H1 (cell line): Measurements from ENCODE around the gene OPCML. TPM values are rescaled to one million over a fixed set of nuclear protein-coding genes. Genes with fewer than 3 reads are reported as not detected.

ENCODE experiments used
- ASH2L ChIP-seq: fragments of 200-600, 300-600 bp; sonication (generic); IDR thresholded peaks from one replicate; pipeline ENCODE4 v1.7.1; 2017; ENCODE audit warnings: low read length
- CEBPB ChIP-seq: IDR thresholded peaks from 2 replicates; pipeline ENCODE4 v1.6.1; 2012; ENCODE audit warnings: low read depth, low read length
- CHD2 ChIP-seq: IDR thresholded peaks from 2 replicates; pipeline ENCODE4 v1.6.1; 2012; ENCODE audit warnings: low read length, improper control_type of control experiment
- CHD7 ChIP-seq: fragments of 300-600 bp; sonication (generic); IDR thresholded peaks from 2 replicates; pipeline ENCODE4 v1.7.1; 2012; ENCODE audit warnings: low read length, moderate library complexity, mild to moderate bottlenecking, inconsistent platforms; ENCODE audit not compliant: insufficient replicate concordance
- EGR1 ChIP-seq: IDR thresholded peaks from 2 replicates; pipeline ENCODE4 v1.6.1; 2011; ENCODE audit warnings: low read depth, low read length, borderline replicate concordance
- NRF1 ChIP-seq: IDR thresholded peaks from 2 replicates; pipeline ENCODE4 v1.6.1; 2011; ENCODE audit warnings: mild to moderate bottlenecking, low read depth, low read length, improper control_type of control experiment
- POLR2AphosphoS5 ChIP-seq: IDR thresholded peaks from 2 replicates; pipeline ENCODE4 v1.6.1; 2011; ENCODE audit warnings: low read depth, low read length
- RXRA ChIP-seq: IDR thresholded peaks from 2 replicates; pipeline ENCODE4 v1.6.1; 2011; ENCODE audit warnings: low read depth, mild to moderate bottlenecking, low read length, moderate library complexity; ENCODE audit not compliant: insufficient read depth
- SIRT6 ChIP-seq: IDR thresholded peaks from one replicate; pipeline ENCODE4 v1.7.1; 2012; ENCODE audit warnings: low read length, inconsistent platforms
- SIX5 ChIP-seq: IDR thresholded peaks from 2 replicates; pipeline ENCODE4 v1.6.1; 2011; ENCODE audit warnings: mild to moderate bottlenecking, low read depth, low read length
- TAF1 ChIP-seq: IDR thresholded peaks from 2 replicates; pipeline ENCODE4 v1.6.1; 2011; ENCODE audit warnings: mild to moderate bottlenecking, low read depth, low read length
- polyA plus RNA-seq, 7 experiments: library from polyadenylated mRNA; depleted of rRNA in 3 of 7; stranded (reverse) in 5 of 7; unstranded in 2 of 7; fragments of >200 nt in 5 of 7; fragments of 200-250 nt in 2 of 7; gene quantifications; 1 replicate in 5 of 7; 2 replicates in 1 of 7; 4 replicates in 1 of 7; pipeline versions ENCODE4 v1.2.1 to v1.2.3, GENCODE V29; 2011 to 2013; ENCODE audit warnings: missing spikeins in 2 of 7, mixed read lengths in 2 of 7
- total RNA-seq: library from RNA; stranded (reverse); fragmentation: NEBNext Ultra II Directional; extraction: Animal tissue kit (Norgen Biotek cat#: 25700); gene quantifications from 2 replicates; pipeline ENCODE4 v1.2.1, GENCODE V29; 2021

Gene OPCML
- total and polyA plus RNA-seq, 2 of the 8 experiments (the other 6 are each of a cell fraction or from before 2014, with no cell fraction given), result 2.3 to 3.1 TPM

- TF ChIP-seq CHD7, result no peak
- TF ChIP-seq EGR1, result no peak
- no peak for TF ChIP-seq TAF1
- no peak for TF ChIP-seq CHD2
- TF ChIP-seq ASH2L, result no peak
- TF ChIP-seq CEBPB, result no peak
- no peak for TF ChIP-seq POLR2AphosphoS5
- TF ChIP-seq SIRT6, result no peak
- no peak for TF ChIP-seq RXRA
- TF ChIP-seq SIX5, result no peak
- TF ChIP-seq NRF1, result no peak
These were observed 315.5 kb downstream of the OPCML start (continued) for GRCh38 chr11:133216813-133217212.
